Right ventricle myocardium inferior (tissue), 1 donor: ENCODE measurements around the gene FUT4. TPM values are rescaled to one million over a fixed set of nuclear protein-coding genes. Genes with fewer than 3 reads are reported as not detected.

Source experiments
- ATAC-seq: fragments of 200-7000 bp; cut with Tn5 transposase; one replicate; pipeline ENCODE4 v1.9.1; 2020; ENCODE audit warnings: mild to moderate bottlenecking, moderate library complexity
- DNase-seq: peaks from one replicate; pipeline ENCODE4 v3.0.0; 2021; ENCODE audit errors: missing footprints
- intact Hi-C: fragments of 100-400 bp; cut with DNase I; formaldehyde crosslinking; loops from one replicate; pipeline ENCODE4 v1.11.0; 2022
- total RNA-seq: library from RNA; stranded (reverse); fragmentation: NEBNext Ultra II Directional; extraction: Animal tissue kit (Norgen Biotek cat#: 25700); gene quantifications from one replicate; pipeline ENCODE4 v1.2.1, GENCODE V29; 2021
- donor health status: DM: no; HTN: yes; CAD: no; lungs with severe emphysema.

FUT4 gene
- total RNA-seq, 1 donor from 2014 or later, result 1.3 TPM

DNA sequence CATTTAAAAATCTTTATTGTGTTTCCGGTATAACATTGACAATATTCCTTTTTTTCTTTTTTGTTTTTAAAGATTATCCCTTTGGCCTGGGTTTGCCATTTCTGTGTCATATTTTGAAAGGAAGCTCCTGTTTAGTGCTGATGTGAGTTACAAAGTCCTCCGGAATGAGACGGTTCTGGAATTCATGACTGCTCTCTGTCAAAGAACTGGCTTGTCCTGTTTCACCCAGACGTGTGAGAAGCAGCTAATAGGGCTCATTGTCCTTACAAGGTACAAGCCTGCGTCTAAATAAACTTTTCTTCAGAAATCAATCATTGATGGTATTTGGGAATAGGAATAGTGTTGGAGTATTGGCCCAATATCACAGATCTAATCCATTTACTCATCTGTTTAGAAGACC, 43.3 kb downstream of the FUT4 start:
- DNase-seq, result no peak
- intact Hi-C loops, result no loop called here
- no peak for ATAC-seq

GRCh38 chr11:94588366-94588942, 44.7 kb downstream of the FUT4 start:
- DNase-seq, result no peak
- intact Hi-C loops, result no loop called here
- no peak for ATAC-seq

DNA sequence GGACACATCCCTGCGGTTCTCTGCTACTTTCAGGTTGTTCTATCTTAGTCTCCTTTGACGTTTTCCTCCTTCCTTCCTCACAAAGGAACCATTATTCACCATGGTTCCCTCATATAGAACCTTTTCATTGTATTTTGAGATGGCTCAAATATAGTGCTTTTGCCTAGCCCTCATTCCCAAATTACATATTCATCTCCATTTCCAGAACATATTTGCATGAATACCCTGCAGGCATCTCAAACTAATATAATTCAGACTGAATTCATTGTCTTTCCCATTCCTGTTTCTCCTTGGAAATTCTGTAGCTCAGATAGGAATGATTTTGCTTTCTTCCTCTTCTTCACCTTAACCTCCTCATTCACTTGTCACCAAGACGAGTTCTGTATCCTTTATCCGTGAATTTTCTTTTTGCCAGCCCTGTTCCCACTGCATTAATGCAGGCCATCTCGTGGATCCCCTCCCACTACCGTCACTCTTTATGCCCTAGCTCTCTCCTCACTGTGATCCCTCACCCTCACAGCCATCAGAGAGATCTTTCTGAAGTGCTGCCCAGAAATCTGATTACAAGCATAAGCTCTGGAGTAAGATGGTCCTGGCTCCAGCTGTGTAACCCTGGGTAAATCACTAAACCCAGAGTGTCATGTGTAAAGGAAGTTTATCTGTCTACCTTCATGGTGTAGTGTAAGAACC, 46.8 kb downstream of the FUT4 start:
- DNase-seq (no peak), ATAC-seq (no peak)
- intact Hi-C loops, result no loop called here

DNA sequence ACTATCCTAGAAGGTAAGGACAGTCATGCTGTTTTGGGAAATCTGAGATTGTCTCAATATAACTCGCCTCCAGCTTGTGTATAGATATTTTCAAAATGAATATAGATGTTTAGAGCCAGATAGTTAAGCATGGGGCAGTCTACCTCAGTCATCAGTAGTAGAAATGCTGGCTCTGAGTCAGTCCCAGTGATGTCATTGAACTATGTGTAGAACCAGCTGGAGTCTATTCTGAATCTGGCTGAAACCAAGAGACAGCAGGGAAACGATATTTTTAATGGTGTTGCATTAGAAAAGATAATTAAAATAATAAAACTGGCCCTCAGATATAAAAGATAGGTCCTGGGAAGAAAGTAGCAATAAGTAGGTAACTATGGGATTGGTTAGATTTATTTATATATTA, 49.3 kb downstream of the FUT4 start:
- ATAC-seq (no peak), DNase-seq (no peak)
- intact Hi-C loops, result no loop called here

- DNase-seq (no peak), ATAC-seq (no peak)
- intact Hi-C loops, result no loop called here
These were observed 51.4 kb downstream of the FUT4 start for GRCh38 chr11:94595076-94595475.

- ATAC-seq (no peak), DNase-seq (no peak)
- intact Hi-C loops, result no loop called here
These were observed 54.2 kb downstream of the FUT4 start for GRCh38 chr11:94597896-94598295.

Other genes with a start within 250 kb of the FUT4 start
- not detected for gene IZUMO1R, start 239.3 kb upstream of the FUT4 start, total RNA-seq
- 0.22 TPM for gene GPR83, start 142.5 kb upstream of the FUT4 start, total RNA-seq
- gene MRE11, start 50.1 kb upstream of the FUT4 start, total RNA-seq, result 7.2 TPM
- gene ANKRD49, start 49.9 kb upstream of the FUT4 start, total RNA-seq, result 5.9 TPM
- not detected for gene C11orf97, start 31.5 kb upstream of the FUT4 start, total RNA-seq
- gene PIWIL4, start 23.4 kb downstream of the FUT4 start, total RNA-seq, result 0.68 TPM
- gene AMOTL1, start 224.4 kb downstream of the FUT4 start, total RNA-seq, result 53.5 TPM